A549 (cell line): ENCODE measurements around the gene RRAS2.
A peak's percentile ranks its signal among the peaks of the same experiment; 100 is the strongest.

Experiments
- CEBPB ChIP-seq, 2 experiments: fragments of >200 bp in 1 of 2; sonication (Bioruptor Twin) in 1 of 2; formaldehyde crosslinking in 1 of 2; IDR thresholded peaks; 2 replicates each; pipeline ENCODE4 v1.6.1; 2012 to 2016
- CTCF ChIP-seq: fragments of >200 bp; sonication (Bioruptor Twin); formaldehyde crosslinking; IDR thresholded peaks from 3 replicates; pipeline ENCODE4 v1.5.1; 2016
- E2F6 ChIP-seq: IDR thresholded peaks from 2 replicates; pipeline ENCODE4 v1.6.1; 2012; ENCODE audit warnings: low read depth, borderline replicate concordance
- HMGXB4 ChIP-seq: fragments of 250-450 bp; sonication (Bioruptor Pico); IDR thresholded peaks from 2 replicates; pipeline ENCODE4 v1.5.0; 2021; ENCODE audit warnings: mild to moderate bottlenecking, moderate library complexity, borderline replicate concordance
- JUN ChIP-seq, 2 experiments: fragments of >200 bp; sonication (Bioruptor Twin); formaldehyde crosslinking; IDR thresholded peaks; 2 replicates in 1 of 2; 3 replicates in 1 of 2; pipeline ENCODE4 v1.6.1; 2016 to 2017
- JUNB ChIP-seq: fragments of >200 bp; sonication (Bioruptor Twin); formaldehyde crosslinking; IDR thresholded peaks from 2 replicates; pipeline ENCODE4 v1.6.1; 2016
- POLR2A ChIP-seq: IDR thresholded peaks from 2 replicates; pipeline ENCODE4 v1.6.1; 2012; ENCODE audit warnings: mild to moderate bottlenecking, low read length
- RAD21 ChIP-seq, 2 experiments: fragments of >200 bp in 1 of 2; sonication (Bioruptor Twin) in 1 of 2; formaldehyde crosslinking in 1 of 2; IDR thresholded peaks in 1 of 2; conservative IDR thresholded peaks in 1 of 2; 2 replicates in 1 of 2; 3 replicates in 1 of 2; pipeline ENCODE4 v1.6.1; 2012 to 2018; ENCODE audit warnings: inconsistent platforms in 1 of 2
- REST ChIP-seq: fragments of 200-600 bp; sonication (generic); IDR thresholded peaks from 2 replicates; pipeline ENCODE4 v1.6.1; 2016; ENCODE audit warnings: antibody characterized with exemption, mild to moderate bottlenecking, moderate library complexity
- RFX5 ChIP-seq: fragments of 450-650 bp; IDR thresholded peaks from 2 replicates; pipeline ENCODE4 v1.7.1; 2014; ENCODE audit warnings: antibody characterized with exemption, mild to moderate bottlenecking, moderate library complexity
- RNF2 ChIP-seq: fragments of 200-600 bp; sonication (generic); IDR thresholded peaks from 2 replicates; pipeline ENCODE4 v1.6.1; 2016; ENCODE audit warnings: low read depth, mild to moderate bottlenecking, antibody characterized with exemption, moderate library complexity, borderline replicate concordance

- TF ChIP-seq RNF2 (no peak), CTCF (no peak; the same call in 2 of the 3 replicates), E2F6 (peak; percentile 38; the same call in 1 of the 2 replicates), HMGXB4 (CRISPR knock-in tag) (no peak), RFX5 (no peak), REST (no peak; the same call in 1 of the 2 replicates), JUN (IDR thresholded peaks at IDR 0.05) (no peak; a peak in 1 of 5 replicates), JUNB (no peak), POLR2A (peak; percentile 8; the same call in 1 of the 2 replicates), RAD21 (conservative IDR thresholded peaks at IDR 0.05 in 1 of 2, IDR thresholded peaks at IDR 0.05 in 1 of 2) (no peak; a peak in 1 of 5 replicates), CEBPB (IDR thresholded peaks at IDR 0.05) (no peak)
These were observed 878 bp downstream of the RRAS2 start for GRCh38 chr11:14357881-14358728.
